ENCODE results near the gene ADAM23. TPM values are rescaled to one million over a fixed set of nuclear protein-coding genes. Genes with fewer than 3 reads are reported as not detected.

ADAM23 gene
- total RNA-seq, 4 donors from 2014 or later: 2.7 to 12.5 (median 4.9) TPM

GRCh38 chr2:206442474-206442832 is 879 bp upstream of the ADAM23 start:
- H3K27me3 ChIP-seq: peaks cover 0 to 17% of the 10 kb centered on the region in 2 donors
- no peak for DNase-seq (ENCODE audit: low spot score in 2 of 2)
- peaks cover 0 to 26% (median 6%) of the 10 kb centered on the region in 4 donors for H3K4me1 ChIP-seq
- no peaks in the 10 kb centered on the region for H3K9me3 ChIP-seq
- 7 to 13% methylated on average over 10 of the region's 10 CpGs for WGBS, 2 donors
- H3K36me3 ChIP-seq: no peaks in the 10 kb centered on the region
- TF ChIP-seq POLR2A (IDR thresholded peaks at IDR 0.05) (no peak), EP300 (IDR thresholded peaks at IDR 0.05) (no peak), CTCF (IDR thresholded peaks at IDR 0.05) (no peak)
- no peak overlapping the region for H3K27ac ChIP-seq
- peak overlapping the region; percentile 23 to 53 (median 32) for H3K4me3 ChIP-seq

- no peak for TF ChIP-seq CTCF (IDR thresholded peaks at IDR 0.05)
- TF ChIP-seq EP300 (IDR thresholded peaks at IDR 0.05): no peak
- TF ChIP-seq POLR2A (IDR thresholded peaks at IDR 0.05): no peak
- DNase-seq (ENCODE audit: low spot score in 2 of 2): no peak
- Histone ChIP-seq H3K4me3 (peak overlapping the region; percentile 33 to 57 (median 50)), H3K27me3 (peaks cover 0 to 17% of the 10 kb centered on the region in 2 donors), H3K9me3 (no peaks in the 10 kb centered on the region), H3K27ac (peak overlapping the region in 3 of 4 donors; percentile 53 to 64 (median 57)), H3K36me3 (no peaks in the 10 kb centered on the region), H3K4me1 (peaks cover 0 to 26% (median 6%) of the 10 kb centered on the region in 4 donors)
- WGBS, 2 donors: 6 to 7% methylated on average over 23 to 30 of the region's 77 CpGs
Observed at GRCh38 chr2:206443735-206444527, 599 bp downstream of the ADAM23 start.

- no peak for DNase-seq (ENCODE audit: low spot score in 2 of 2)
- TF ChIP-seq CTCF (IDR thresholded peaks at IDR 0.05): no peak
- no peak for TF ChIP-seq EP300 (IDR thresholded peaks at IDR 0.05)
- TF ChIP-seq POLR2A (IDR thresholded peaks at IDR 0.05): no peak
- Histone ChIP-seq H3K27me3 (peaks cover 0 to 11% of the 10 kb centered on the region in 2 donors), H3K4me1 (peaks cover 0 to 26% (median 6%) of the 10 kb centered on the region in 4 donors), H3K9me3 (no peaks in the 10 kb centered on the region), H3K27ac (no peak overlapping the region), H3K36me3 (no peaks in the 10 kb centered on the region), H3K4me3 (no peak overlapping the region)
- WGBS, 2 donors: 59 to 66% methylated on average over 2 of the region's 2 CpGs
Observed at GRCh38 chr2:206445948-206446347, 2.6 kb downstream of the ADAM23 start.

GRCh38 chr2:206452242-206452641 is 8.9 kb downstream of the ADAM23 start:
- H3K36me3 ChIP-seq: no peaks in the 10 kb centered on the region
- H3K4me3 ChIP-seq: no peak overlapping the region
- H3K27me3 ChIP-seq: no peaks in the 10 kb centered on the region
- DNase-seq (ENCODE audit: low spot score in 2 of 2): no peak
- no peaks in the 10 kb centered on the region for H3K9me3 ChIP-seq
- WGBS, 2 donors: 66 to 94% methylated on average over 1 of the region's 1 CpG
- no peaks in the 10 kb centered on the region for H3K4me1 ChIP-seq
- no peak for TF ChIP-seq EP300 (IDR thresholded peaks at IDR 0.05)
- TF ChIP-seq POLR2A (IDR thresholded peaks at IDR 0.05): no peak
- TF ChIP-seq CTCF (IDR thresholded peaks at IDR 0.05): no peak
- no peak overlapping the region for H3K27ac ChIP-seq

- H3K4me3 ChIP-seq: no peak overlapping the region
Observed at GRCh38 chr2:206452750-206453149, 9.4 kb downstream of the ADAM23 start.

More at GRCh38 chr2:206452750-206453149, 9.4 kb downstream of the ADAM23 start:
- Histone ChIP-seq H3K27ac (peak overlapping the region in 1 of 4 donors; percentile 56), H3K27me3 (no peaks in the 10 kb centered on the region), H3K4me1 (no peaks in the 10 kb centered on the region), H3K9me3 (no peaks in the 10 kb centered on the region), H3K36me3 (no peaks in the 10 kb centered on the region)
- 24 to 43% methylated on average over 3 of the region's 3 CpGs for whole genome bisulfite sequencing, 2 donors
- TF ChIP-seq POLR2A (IDR thresholded peaks at IDR 0.05): no peak
- no peak for TF ChIP-seq EP300 (IDR thresholded peaks at IDR 0.05)
- no peak for TF ChIP-seq CTCF (IDR thresholded peaks at IDR 0.05)
- no peak for DNase-seq (ENCODE audit: low spot score in 2 of 2)

Data from tibial nerve (tissue), 4 donors.